Adipocyte (in vitro differentiated cells): ENCODE data around the gene HBA2.
"Not testable (repeated sequence)": the region's sequence is repeated elsewhere in the genome, so short reads cannot be mapped to it uniquely, and the experiment has no call there.

ENCODE experiments used
- DNase-seq: peaks from one replicate; pipeline ENCODE4 v3.0.0-alpha.2; 2015; ENCODE audit warnings: low read depth
- H3K27me3 ChIP-seq: replicated peaks from 2 replicates; pipeline ENCODE4 v1.7.0; 2013; ENCODE audit warnings: mild to moderate bottlenecking, low read length, moderate library complexity; ENCODE audit not compliant: control insufficient read depth, insufficient read depth
- H3K36me3 ChIP-seq: 2 replicates; pipeline ENCODE4 v1.7.0; 2013; ENCODE audit warnings: low read length, mild to moderate bottlenecking, moderate library complexity; ENCODE audit not compliant: control insufficient read depth, insufficient read depth, severe bottlenecking
- H3K4me1 ChIP-seq: 2 replicates; pipeline ENCODE4 v1.7.0; 2013; ENCODE audit warnings: mild to moderate bottlenecking, low read length, moderate library complexity; ENCODE audit not compliant: control insufficient read depth, insufficient read depth
- H3K4me3 ChIP-seq: 2 replicates; pipeline ENCODE4 v1.7.0; 2013; ENCODE audit warnings: mild to moderate bottlenecking, low read length, moderate library complexity
- H3K9ac ChIP-seq: 2 replicates; pipeline ENCODE4 v1.7.0; 2013; ENCODE audit warnings: mild to moderate bottlenecking, low read length, moderate library complexity
- H3K9me3 ChIP-seq: 2 replicates; pipeline ENCODE4 v1.7.0; 2013; ENCODE audit warnings: mild to moderate bottlenecking, low read length, moderate library complexity; ENCODE audit not compliant: control insufficient read depth

HBA2 gene

GRCh38 chr16:188674-189073 is 16.0 kb downstream of the HBA2 start:
- Histone ChIP-seq H3K4me3 (no peak overlapping the region), H3K9ac (no peak overlapping the region), H3K4me1 (no peaks in the 10 kb centered on the region), H3K9me3 (no peaks in the 10 kb centered on the region), H3K27me3 (no peaks in the 10 kb centered on the region), H3K36me3 (peaks cover 65% of the 10 kb centered on the region)
- DNase-seq = no peak

GRCh38 chr16:189604-190186 is 17.0 kb downstream of the HBA2 start:
- H3K9ac ChIP-seq = no peak overlapping the region
- H3K4me3 ChIP-seq = no peak overlapping the region
- no peaks in the 10 kb centered on the region for H3K4me1 ChIP-seq
- DNase-seq = no peak
- no peaks in the 10 kb centered on the region for H3K9me3 ChIP-seq
- peaks cover 74% of the 10 kb centered on the region for H3K36me3 ChIP-seq
- no peaks in the 10 kb centered on the region for H3K27me3 ChIP-seq

- Histone ChIP-seq H3K4me3 (no peak overlapping the region), H3K27me3 (no peaks in the 10 kb centered on the region), H3K9ac (no peak overlapping the region), H3K4me1 (no peaks in the 10 kb centered on the region), H3K36me3 (peaks cover 96% of the 10 kb centered on the region), H3K9me3 (no peaks in the 10 kb centered on the region)
- no peak for DNase-seq
Observed at GRCh38 chr16:191831-192230, 19.2 kb downstream of the HBA2 start.

GRCh38 chr16:192686-193085 is 20.0 kb downstream of the HBA2 start:
- no peaks in the 10 kb centered on the region for H3K4me1 ChIP-seq
- no peak for DNase-seq
- H3K36me3 ChIP-seq = peaks cover 97% of the 10 kb centered on the region
- no peaks in the 10 kb centered on the region for H3K9me3 ChIP-seq
- H3K27me3 ChIP-seq = no peaks in the 10 kb centered on the region
- H3K4me3 ChIP-seq = no peak overlapping the region
- no peak overlapping the region for H3K9ac ChIP-seq

GRCh38 chr16:193441-193840 is 20.8 kb downstream of the HBA2 start:
- Histone ChIP-seq H3K27me3 (no peaks in the 10 kb centered on the region), H3K9me3 (no peaks in the 10 kb centered on the region), H3K9ac (no peak overlapping the region), H3K4me1 (no peaks in the 10 kb centered on the region), H3K4me3 (no peak overlapping the region), H3K36me3 (peaks cover 98% of the 10 kb centered on the region)
- DNase-seq = no peak

GRCh38 chr16:194516-194915 is 21.8 kb downstream of the HBA2 start:
- Histone ChIP-seq H3K27me3 (no peaks in the 10 kb centered on the region), H3K4me3 (no peak overlapping the region), H3K9ac (no peak overlapping the region), H3K4me1 (no peaks in the 10 kb centered on the region), H3K9me3 (no peaks in the 10 kb centered on the region), H3K36me3 (peaks cover 96% of the 10 kb centered on the region)
- peak; percentile 9 for DNase-seq

- H3K9me3 ChIP-seq = no peaks in the 10 kb centered on the region
- DNase-seq = peak; percentile 43
- H3K4me3 ChIP-seq = no peak overlapping the region
- no peak overlapping the region for H3K9ac ChIP-seq
- peaks cover 5% of the 10 kb centered on the region for H3K4me1 ChIP-seq
- peaks cover 74% of the 10 kb centered on the region for H3K36me3 ChIP-seq
- no peaks in the 10 kb centered on the region for H3K27me3 ChIP-seq
Observed at GRCh38 chr16:200388-200787, 27.7 kb downstream of the HBA2 start.

- Histone ChIP-seq H3K9me3 (no peaks in the 10 kb centered on the region), H3K9ac (no peak overlapping the region), H3K4me3 (no peak overlapping the region), H3K4me1 (peaks cover 5% of the 10 kb centered on the region), H3K27me3 (no peaks in the 10 kb centered on the region), H3K36me3 (peaks cover 74% of the 10 kb centered on the region)
- no peak for DNase-seq
Observed at GRCh38 chr16:203246-203645, 30.6 kb downstream of the HBA2 start.

- peaks cover 74% of the 10 kb centered on the region for H3K36me3 ChIP-seq
- not testable (repeated sequence) for H3K9ac ChIP-seq, H3K4me3 ChIP-seq, H3K4me1 ChIP-seq, H3K27me3 ChIP-seq, DNase-seq, H3K9me3 ChIP-seq
Observed at GRCh38 chr16:204046-204445, 31.4 kb downstream of the HBA2 start.

- H3K27me3 ChIP-seq, DNase-seq: not testable (repeated sequence)
Observed at GRCh38 chr16:209359-209758, 36.7 kb downstream of the HBA2 start.

GRCh38 chr16:211631-212180 is 39.0 kb downstream of the HBA2 start:
- H3K27me3 ChIP-seq, H3K4me1 ChIP-seq, H3K4me3 ChIP-seq, DNase-seq, H3K9ac ChIP-seq, H3K9me3 ChIP-seq: not testable (repeated sequence)
- peaks cover 74% of the 10 kb centered on the region for H3K36me3 ChIP-seq

More at GRCh38 chr16:209359-209758, 36.7 kb downstream of the HBA2 start:
- not testable (repeated sequence) for H3K9me3 ChIP-seq, H3K9ac ChIP-seq, H3K4me1 ChIP-seq, H3K4me3 ChIP-seq
- H3K36me3 ChIP-seq = peaks cover 76% of the 10 kb centered on the region

- Histone ChIP-seq H3K9ac (no peak overlapping the region), H3K4me1 (peaks cover 3% of the 10 kb centered on the region), H3K36me3 (peaks cover 74% of the 10 kb centered on the region), H3K4me3 (no peak overlapping the region), H3K27me3 (no peaks in the 10 kb centered on the region), H3K9me3 (no peaks in the 10 kb centered on the region)
- no peak for DNase-seq
Observed at GRCh38 chr16:212999-213398, 40.3 kb downstream of the HBA2 start.
